HG03175 (cell line): ENCODE results near the gene CENPP.

Experiments
- ATAC-seq: cut with Tn5 transposase; IDR thresholded peaks from one replicate; pipeline ENCODE4 v1.9.1; 2021; ENCODE audit warnings: mild to moderate bottlenecking, moderate library complexity; ENCODE audit not compliant: unreplicated experiment

The CENPP gene

DNA sequence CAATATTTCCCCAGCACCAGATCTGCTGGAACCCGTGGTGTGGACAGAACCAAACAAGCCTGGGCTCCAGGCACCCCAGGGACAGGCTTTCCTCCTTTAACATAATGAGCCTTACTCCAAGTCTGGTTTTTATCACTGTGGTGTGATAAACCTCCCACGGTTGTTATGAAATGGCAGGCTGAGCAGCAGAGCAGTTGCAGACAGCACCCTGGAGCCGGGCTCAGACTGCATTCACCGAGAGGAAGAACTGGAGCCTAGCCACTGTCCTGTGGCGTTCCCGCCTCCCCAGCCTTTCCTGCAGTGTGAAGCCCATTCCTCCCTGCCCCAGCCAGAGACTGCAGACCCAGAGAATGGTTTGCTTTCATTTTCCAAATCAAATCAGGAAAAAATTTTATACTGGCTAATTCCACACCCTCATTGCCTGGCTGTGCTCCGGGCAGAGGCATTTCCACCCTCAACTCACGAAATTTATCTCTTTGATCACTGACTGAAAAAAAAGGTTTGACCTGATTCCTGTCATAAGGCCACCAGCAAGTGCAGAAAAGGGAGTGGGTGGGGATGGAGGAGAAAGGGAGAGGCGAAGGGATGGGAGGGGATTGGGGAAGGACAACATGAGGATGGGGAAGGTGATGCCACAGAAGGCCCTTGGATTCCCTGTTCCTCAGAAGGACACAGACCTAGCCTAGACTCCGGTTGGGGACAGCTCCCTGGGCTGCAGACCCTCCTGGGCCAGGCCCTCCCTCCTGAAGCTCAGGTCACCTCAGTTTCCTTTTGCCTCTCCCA, 325.3 kb downstream of the CENPP start:
- no peak for ATAC-seq

DNA sequence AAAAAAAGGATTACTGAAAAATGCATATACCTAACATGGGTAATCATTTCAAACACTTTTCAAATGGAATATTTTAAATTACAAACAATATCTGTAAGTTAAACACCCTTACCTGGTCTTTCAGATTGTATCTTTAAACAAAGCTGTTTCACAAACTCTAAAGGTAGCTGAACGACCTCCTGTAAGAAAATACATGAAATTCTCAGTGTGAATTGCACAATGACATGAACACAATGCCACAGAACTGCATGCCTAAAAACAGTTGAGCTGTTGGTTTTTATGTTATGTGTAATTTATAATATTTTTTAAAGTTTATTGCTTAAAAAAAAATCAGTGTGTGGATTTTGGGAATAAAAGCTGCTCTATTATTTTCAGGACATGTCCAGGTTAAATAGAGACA, 326.7 kb downstream of the CENPP start:
- no peak for ATAC-seq

DNA sequence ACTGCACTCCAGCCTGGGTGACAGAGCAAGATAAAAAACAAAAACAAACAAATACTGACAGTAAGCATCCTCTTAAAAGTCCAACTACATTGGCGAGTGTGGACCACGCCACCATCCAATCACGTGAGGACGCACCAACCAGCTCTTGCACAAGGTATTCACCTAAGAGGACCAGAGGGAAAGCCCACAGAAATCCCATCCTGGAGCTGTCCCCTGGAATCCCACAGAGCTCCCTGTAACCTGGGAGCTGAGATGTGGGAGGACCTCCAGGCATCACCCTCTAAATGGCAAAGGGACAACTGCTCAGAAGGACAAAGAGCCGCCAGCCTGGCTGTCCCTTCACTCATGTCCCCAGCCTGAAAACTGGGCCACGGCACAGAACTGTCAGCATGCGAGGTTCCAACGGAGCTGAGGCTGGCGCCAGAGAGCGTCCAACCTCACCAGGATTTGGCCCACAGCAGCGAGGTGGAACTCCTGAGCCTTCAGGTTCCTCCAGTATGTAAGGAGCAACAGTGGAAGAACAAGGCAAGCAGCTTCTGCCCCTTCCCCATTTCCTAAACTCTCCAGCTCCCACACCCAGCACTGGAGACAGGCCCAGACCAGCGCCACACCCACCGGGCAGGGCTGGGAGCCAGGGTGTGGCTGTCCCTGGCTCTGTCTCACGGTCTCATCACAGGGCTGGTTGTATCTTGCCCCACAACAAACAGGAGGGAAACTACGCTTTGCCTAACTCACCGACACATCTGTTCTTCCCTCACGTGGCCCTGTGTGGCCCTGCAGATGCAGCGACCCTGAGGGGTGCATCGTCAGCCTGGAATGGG, 328.9 kb downstream of the CENPP start:
- ATAC-seq = no peak

DNA sequence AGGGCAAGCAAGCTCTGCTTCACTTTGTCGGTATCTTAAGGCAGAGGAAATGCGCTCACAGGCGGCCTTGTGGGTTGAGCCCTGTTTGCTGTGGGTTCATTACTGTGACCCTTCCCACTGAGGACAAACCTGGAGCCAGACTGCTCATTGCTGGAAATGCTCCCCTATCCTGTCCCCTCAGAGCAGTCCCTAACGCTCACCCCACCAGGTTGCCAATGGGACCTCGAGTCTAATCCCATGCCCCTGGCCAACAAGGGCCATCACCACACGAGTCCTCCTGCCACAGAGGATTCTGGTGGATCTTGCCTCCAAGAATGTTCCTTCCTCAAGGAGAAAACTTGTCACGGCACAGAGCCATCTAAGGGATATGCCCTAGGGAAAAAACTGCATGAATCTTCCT, 329.6 kb downstream of the CENPP start:
- no peak for ATAC-seq

DNA sequence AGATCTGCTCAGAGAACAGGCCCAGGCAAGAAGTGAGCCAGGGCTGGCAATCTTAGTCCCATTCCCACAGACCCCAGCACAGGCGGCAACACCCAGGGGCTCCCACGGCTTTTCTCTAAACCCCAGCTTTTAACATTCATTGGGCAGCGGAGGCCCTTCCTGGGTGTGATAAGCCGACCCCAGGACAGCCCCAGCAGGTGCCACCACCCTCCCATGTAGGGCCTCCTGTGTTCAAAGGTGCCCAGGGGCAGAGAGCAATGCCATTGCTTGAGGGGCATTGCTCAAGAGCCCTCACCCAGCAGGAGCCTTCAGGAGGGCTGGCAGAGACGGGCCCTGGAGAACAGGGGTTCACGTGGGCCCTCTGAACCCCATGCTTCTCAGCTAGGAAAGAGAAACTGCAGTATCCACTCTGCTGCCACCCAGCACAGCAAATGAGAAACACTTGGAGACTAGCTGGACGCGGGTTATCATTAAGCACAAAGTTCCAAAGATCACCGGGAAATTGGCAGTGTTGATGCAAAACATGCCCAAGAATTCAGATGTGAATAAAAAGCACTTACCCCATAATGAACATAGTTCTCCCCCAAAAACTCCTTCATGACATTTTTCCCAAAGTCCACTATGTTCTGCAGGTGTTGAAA, 330.3 kb downstream of the CENPP start:
- no peak for ATAC-seq

DNA sequence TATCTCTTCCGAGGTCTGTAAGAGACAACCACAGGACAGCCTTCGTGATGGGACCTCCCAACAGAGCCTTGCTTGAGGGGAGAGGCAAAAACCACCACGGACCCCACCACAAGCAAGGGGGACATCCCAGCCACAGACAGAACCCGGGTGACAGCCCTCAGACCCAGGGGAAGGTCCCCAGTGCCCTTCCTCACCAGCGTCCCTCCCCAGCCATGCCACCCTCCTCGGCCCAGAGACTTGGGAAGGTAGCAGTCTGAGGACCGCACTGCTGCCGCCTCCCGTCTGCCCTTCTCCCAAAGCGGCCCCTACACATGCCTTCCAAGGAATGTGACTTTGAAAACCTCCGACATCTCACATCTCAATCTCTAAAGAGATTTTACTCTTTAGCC, 330.8 kb downstream of the CENPP start:
- ATAC-seq = no peak

DNA sequence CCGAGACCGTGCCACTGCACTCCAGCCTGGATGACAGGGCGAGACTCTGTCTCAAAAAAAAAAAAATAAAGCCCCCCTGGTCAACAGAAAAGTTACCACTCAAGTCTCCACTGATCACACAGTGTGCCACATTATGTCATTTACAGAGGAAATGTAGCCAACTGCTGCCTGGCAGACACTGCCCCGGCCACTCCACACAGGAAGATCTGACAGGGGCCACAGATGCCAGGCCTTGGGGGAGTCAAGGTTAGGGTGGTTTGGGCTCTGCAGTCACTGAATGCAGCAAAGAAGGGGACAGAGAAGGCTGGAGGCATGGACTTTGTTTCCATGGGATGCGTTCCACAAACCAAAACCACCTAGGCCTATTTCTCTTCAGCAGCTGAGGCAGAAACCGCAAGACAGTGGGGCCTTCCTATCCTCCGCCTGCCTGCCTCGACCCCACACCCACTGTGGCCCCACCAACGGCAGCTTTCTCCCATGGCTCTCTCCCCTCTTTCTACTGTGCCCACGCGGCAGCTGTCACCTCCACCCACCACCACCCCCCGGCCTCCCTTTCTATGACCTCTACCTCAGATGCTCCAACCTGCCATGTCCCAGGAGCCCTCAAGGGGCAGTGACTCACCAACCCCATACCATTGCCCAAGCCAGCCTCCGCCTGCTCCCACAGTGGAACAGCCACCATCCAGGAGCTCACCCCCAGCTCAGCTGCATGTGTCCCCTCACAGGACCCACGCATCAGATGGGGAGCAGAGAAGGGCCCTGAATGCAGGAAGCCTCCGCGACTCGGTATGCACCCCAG, 331.7 kb downstream of the CENPP start:
- no peak for ATAC-seq

DNA sequence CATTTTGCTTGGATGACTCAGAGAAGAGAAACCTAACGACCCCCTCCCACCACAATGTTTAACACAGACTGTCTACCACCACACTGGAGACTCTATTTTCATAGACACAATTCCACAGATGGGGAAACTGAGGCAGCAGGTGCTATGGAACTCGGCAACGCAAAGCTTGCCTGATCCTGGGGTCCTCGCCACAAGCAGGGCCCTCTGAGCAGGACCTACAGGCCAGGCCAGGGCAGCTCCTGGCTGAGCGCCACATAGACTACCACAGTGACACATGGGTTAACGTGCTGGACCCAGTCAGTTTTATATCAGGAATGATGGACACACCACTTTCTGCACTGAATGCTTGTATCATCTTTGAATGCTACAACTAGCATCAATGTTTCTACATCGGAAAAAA, 332.4 kb downstream of the CENPP start:
- ATAC-seq = no peak

DNA sequence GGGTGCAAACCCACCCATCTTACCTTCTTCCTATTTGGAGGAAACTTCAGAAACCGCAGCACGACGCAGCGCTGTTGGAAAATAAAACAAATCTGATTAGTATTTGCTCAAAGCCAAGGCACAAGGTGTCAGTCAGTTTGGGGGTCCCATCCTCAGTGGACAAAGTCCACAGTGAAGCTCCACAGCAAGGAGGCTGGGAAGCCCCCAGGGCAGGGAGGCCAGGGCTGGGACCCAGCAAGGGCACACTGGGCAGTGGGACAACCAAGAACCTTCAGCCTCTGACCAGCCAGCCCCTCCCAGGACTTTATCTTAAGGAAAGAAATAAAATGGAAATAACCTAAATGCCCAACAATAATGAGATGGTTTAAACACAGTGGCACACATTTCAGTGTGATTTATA, 332.9 kb downstream of the CENPP start:
- no peak for ATAC-seq

DNA sequence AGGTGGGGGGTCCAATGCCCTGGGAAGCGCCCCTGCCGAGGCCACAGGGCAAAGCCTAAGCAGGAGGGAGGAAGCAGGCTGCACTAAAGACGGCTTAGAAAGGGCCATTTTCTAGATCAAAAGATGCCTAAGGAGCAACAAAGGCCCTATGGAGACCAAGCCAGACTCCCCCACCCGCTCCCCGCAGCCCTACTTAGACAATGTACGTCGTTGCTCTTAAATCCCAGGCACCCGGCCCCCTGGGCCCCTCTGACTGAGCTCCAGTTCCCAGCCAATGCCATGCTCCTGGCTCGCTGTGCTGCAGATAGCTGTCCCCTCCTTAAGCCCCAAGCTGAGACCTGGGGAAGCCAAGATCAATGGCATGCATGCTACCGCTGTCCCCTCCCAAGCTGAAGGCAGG, 333.8 kb downstream of the CENPP start:
- ATAC-seq = no peak

DNA sequence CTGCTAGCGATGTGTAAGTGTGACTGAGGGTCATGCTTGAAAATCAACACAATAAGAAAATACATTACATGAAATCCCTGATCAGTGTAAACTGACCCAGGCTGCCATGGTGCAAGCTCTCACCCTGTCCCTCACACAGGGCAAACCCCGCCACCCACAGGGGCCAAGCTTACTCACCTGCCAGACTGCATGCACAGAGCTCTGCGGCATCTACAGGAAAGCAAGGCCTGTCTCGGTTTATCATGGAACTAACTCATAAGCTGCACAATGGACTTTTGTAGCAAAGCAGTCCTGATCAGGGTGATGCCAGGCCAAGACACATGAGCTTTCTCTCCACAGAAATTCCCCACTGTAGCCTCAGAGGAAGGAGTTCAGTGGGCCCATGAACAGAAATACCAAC, 334.5 kb downstream of the CENPP start:
- no peak for ATAC-seq

DNA sequence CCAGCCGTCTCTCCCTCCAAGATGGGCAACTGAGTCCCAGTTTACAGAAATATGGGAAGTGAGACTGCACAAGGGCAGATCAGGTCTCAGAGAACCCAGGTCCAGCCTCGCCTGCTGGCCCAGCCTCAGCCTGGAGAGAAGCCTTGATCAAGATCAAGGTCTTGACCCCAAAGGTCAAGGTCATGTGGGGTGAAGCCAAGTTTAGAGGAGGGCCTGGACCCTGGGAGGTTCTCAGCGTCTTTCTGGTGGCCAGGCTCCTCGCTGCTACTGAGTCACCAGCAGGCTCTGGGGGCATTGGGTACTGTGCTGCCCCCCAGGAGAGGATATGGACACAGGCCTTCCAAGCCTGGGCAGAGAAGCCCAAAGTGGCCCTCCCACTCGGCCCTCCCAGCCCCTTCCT, 335.4 kb downstream of the CENPP start:
- no peak for ATAC-seq

DNA sequence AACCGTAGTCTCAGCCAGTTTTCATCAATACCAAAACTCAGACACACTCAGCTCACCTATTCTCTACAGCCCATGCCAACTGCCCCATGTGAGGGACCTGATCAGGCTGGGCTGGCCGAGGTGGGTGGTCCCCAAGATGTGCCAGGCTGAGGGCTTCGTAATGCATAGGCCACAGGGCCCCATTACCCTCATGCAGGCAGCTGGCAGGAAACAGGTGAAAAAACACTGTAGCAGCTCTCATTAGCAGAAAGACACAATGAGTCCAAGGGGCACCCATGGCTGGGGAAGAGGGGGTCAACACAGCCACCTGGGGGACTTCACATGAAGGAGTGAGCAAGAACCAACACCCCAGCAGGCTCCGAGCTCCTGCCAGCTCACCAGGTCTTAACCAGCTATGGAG, 336.0 kb downstream of the CENPP start:
- no peak for ATAC-seq

DNA sequence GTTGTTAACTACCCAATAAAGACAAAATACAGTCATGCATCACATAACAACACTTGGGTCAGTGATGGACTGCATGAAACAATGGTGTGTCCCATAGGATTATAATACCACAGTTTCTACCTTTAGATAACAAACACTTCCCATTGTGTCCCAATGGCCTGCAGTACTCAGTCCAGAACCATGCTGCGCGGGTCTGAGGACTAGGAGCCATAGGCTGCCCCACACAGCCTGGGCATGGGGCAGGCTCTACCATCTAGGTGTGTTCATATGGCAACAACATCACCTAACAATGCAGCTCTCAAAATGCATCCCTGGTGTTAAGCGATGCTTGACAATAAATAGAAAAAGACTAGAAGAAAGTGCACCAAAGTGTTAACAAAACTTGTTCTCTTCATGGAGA, 337.4 kb downstream of the CENPP start:
- ATAC-seq = no peak

DNA sequence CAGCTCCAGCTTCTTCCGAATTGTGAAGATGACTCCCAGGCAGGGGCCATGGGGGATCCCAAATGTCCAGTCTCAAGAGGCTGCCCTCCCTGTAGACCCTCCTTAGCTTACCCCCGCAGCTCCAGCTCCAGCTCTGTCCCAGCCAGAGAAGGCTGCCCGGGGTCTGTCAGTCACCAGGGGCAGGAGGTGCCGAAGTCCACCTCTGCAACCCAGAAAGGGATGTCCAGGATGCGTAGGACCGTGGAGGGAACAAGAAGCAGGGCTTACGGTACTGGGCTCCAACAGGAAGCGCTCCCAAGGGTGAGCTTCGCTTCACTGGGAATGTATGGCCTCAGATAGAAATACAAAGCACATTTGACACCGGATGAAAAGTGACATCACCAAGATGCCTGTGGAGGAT, 338.2 kb downstream of the CENPP start:
- ATAC-seq = no peak

DNA sequence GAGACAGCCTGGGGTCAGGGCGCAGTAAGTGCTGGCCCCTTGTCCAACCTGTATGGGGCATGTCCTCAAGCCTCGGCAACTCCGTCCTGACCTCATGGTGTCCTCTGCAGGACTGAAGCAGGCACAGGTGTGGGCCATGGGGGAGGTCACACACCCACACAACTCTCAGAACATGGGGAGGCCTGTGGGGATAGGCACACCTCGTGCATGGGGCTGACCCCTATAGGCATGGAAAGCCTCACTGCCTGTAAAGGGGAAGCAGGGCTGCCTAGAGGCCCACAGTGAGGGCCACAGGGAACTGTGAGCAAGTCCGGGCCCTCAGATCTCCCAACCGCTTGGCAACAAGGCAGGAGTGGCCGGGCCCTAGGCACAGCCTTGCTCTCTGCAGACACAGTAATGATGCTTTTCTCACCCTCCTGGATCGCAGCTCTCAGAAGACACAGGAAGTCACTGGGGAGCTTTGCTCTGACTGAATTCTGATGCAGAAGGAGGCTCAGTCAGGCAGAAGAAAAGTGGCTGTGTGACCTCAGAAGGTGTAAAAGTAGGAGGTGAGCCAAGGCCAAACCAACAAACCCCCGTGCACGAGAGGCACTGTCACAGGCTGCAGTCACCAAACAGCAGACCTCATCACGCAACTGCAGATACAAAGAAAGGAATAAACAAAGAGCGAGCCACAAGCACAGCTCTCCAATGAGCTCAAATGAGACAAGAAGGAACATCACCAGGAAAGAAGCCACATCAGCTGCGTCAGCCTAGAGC, 338.8 kb downstream of the CENPP start:
- peak; percentile 57 for ATAC-seq

DNA sequence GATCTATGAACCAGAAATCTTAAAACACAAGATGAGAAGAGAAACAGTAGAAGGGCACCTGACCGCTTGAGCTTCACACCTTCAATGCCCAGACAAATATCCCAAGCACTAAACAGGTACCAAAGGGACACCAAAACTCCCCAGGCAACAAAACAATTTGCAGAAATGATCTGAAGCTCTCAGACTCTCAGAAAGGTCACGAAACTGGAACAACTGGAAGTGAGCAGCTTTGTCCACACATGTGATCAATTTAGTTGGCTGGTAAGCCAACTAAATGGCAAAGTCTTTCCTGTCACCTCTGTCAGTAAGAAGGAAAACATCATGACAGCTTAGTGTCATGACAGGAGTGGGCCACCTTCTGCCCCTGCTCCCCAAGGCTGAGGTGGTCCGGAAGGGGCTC, 340.1 kb downstream of the CENPP start:
- ATAC-seq = no peak

DNA sequence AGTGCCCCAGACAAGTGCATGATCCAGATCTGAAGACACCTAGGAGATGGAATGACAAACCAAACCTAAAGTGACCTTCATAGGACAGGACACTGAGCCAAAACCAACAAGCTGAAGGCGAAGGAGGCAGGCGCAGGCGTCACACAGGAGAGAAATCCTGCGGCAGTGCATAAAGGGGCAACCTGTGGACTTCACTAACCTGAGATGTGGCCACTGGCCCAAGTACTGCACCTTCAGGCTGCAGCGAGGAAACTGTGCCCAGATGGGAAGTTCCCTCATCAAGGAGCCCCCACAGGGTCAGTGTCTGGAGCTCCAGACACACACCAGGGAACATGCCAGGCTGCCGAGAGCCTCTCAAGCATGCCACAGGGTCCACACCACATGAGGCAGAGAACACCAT, 340.5 kb downstream of the CENPP start:
- no peak for ATAC-seq

DNA sequence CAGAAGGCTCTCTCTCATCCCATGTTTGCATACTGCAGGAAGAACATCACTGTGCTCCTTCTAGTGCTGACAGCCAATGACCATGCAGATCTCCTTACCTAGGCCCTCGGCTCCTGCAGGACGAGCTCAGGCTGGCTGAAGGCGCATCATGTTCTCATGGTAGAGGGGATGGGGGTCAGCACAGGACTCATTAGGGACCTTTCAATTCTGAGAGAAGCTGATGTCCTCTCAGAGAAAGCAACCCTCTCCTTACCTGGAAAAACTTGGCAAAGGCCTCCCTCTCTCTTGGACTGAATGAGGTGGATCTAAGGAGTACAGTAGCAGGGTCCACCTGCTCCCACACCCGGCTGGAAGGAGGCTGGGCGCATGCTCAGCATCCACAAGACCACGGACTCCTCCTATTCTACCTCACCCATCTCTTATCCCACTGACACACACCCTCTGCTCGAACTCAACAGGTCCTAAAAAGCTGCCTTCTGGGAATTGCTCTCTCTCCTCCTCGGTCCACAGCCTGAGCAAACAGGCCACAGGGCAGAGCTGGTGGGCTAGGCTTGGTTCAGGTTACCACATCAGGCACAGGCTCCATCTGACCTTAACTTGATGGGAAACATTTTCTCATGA, 341.3 kb downstream of the CENPP start:
- no peak for ATAC-seq
